ENCODE measurements around the gene TICAM2. TPM values are rescaled to one million over a fixed set of nuclear protein-coding genes. Genes with fewer than 3 reads are reported as not detected.
A peak's percentile ranks its signal among the peaks of the same experiment; 100 is the strongest.

Gene TICAM2
- total and polyA plus RNA-seq, 2 of the 8 experiments (the other 6 are each of a cell fraction or from before 2014, with no cell fraction given), result 0.02 TPM; not detected in 1

DNA sequence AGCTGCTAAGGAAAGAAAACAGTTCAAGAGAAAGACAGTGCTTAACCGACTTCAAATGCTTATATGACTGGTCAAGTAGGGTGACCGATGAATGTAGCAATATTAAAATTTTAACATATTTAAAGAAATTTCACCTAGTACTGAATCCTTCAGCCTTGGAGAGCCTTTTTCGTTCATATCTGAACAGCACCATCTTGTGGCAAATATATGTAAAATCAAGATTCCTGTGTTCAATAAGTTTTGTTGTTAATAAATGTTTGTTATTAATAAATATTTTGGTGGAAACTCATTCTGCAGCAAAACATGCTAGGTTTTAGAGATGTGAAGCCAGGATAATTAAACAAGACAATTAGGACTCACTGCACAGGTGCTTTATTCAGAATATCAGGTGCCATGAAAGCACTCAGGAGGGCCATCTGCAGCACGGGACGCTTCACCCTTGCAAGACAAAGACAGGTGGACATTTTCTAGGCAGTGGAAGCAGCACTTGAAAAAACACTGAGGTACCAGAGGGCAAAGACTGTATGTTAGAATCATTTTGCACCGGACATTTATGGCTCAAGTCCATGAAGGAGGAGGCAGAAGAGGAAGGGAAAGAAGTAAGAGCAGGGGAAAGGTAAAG is 15.6 kb downstream of the TICAM2 start:
- Histone ChIP-seq H3K56ac (replicated peaks; ENCODE audit: insufficient read length, low read depth, low read length) (no peak overlapping the region), H3K9ac (replicated peaks in 1 of 4; ENCODE audit: extremely low read depth in 1 of 4, low read depth in 3 of 4, low read length in 3 of 4) (no peak overlapping the region), H2BK5ac (ENCODE audit: low read depth, low read length) (no peak overlapping the region), H3K4me2 (ENCODE audit: insufficient read depth in 1 of 2, low read depth in 2 of 2, low read length in 2 of 2) (no peak overlapping the region), H3K23ac (ENCODE audit: insufficient read length) (no peak overlapping the region), H3K4me1 (replicated peaks in 1 of 4; ENCODE audit: control insufficient read depth in 3 of 4, insufficient read depth in 4 of 4, low read length in 3 of 4) (no peaks in the 10 kb centered on the region; a peak in 1 of 7 replicates), H3K27ac (ENCODE audit: low read depth, low read length) (no peak overlapping the region), H3K14ac (ENCODE audit: insufficient read length) (no peak overlapping the region), H2AFZ (ENCODE audit: low read length) (peak overlapping the region; percentile 54; the same call in 1 of the 2 replicates), H3K9me3 (ENCODE audit: insufficient read depth in 2 of 2, low read depth in 1 of 2, low read length in 1 of 2) (no peaks in the 10 kb centered on the region), H3K27me3 (replicated peaks in 1 of 4; ENCODE audit: control insufficient read depth in 3 of 4, extremely low read depth in 1 of 4, insufficient read depth in 3 of 4, low read length in 3 of 4) (no peaks in the 10 kb centered on the region), H3K79me1 (ENCODE audit: low read depth, low read length) (no peaks in the 10 kb centered on the region), H2BK12ac (ENCODE audit: low read depth, low read length) (no peak overlapping the region), H3K36me3 (ENCODE audit: control insufficient read depth in 2 of 4, insufficient read depth in 4 of 4, low read length in 3 of 4) (no peaks in the 10 kb centered on the region), H4K20me1 (replicated peaks in 1 of 2; ENCODE audit: control insufficient read depth in 1 of 2, insufficient read depth in 2 of 2, low read length in 2 of 2) (no peaks in the 10 kb centered on the region), H2BK15ac (ENCODE audit: low read length) (no peak overlapping the region), H2AK5ac (ENCODE audit: low read depth, low read length) (no peak overlapping the region), H3K79me2 (ENCODE audit: control insufficient read depth in 1 of 2, insufficient read depth in 2 of 2, low read length in 2 of 2) (no peaks in the 10 kb centered on the region), H3K23me2 (ENCODE audit: low read depth, low read length) (no peaks in the 10 kb centered on the region), H2BK120ac (replicated peaks; ENCODE audit: low read depth, low read length) (no peak overlapping the region), H2BK20ac (ENCODE audit: low read length) (no peak overlapping the region), H3K18ac (ENCODE audit: extremely low read depth, low read length) (no peak overlapping the region), H4K8ac (ENCODE audit: extremely low read depth, insufficient read depth, low read length) (no peak overlapping the region), H3K4ac (replicated peaks; ENCODE audit: insufficient read length, low read depth, low read length) (no peak overlapping the region), H4K91ac (replicated peaks; ENCODE audit: insufficient read length, low read length) (no peak overlapping the region), H3K4me3 (ENCODE audit: extremely low read depth in 1 of 4, insufficient read depth in 2 of 4, low read depth in 3 of 4, low read length in 4 of 4) (no peak overlapping the region), H4K5ac (ENCODE audit: insufficient read length, low read depth, low read length) (no peak overlapping the region)
- DNase-seq (ENCODE audit: low read depth in 1 of 2, low spot score in 2 of 2), result no peak
- ChIA-PET POLR2A (ENCODE audit: partially characterized antibody) (no interaction called here), CTCF (ENCODE audit: partially characterized antibody) (interaction anchor here (0.7 to 1.8 kb wide), 4 partner anchors 19 to 277 kb away, joined by 3 to 16 read pairs (median 3); no protein-coding TSS in a partner anchor)
- no peak for FAIRE-seq
- TF ChIP-seq, protein P1, sequence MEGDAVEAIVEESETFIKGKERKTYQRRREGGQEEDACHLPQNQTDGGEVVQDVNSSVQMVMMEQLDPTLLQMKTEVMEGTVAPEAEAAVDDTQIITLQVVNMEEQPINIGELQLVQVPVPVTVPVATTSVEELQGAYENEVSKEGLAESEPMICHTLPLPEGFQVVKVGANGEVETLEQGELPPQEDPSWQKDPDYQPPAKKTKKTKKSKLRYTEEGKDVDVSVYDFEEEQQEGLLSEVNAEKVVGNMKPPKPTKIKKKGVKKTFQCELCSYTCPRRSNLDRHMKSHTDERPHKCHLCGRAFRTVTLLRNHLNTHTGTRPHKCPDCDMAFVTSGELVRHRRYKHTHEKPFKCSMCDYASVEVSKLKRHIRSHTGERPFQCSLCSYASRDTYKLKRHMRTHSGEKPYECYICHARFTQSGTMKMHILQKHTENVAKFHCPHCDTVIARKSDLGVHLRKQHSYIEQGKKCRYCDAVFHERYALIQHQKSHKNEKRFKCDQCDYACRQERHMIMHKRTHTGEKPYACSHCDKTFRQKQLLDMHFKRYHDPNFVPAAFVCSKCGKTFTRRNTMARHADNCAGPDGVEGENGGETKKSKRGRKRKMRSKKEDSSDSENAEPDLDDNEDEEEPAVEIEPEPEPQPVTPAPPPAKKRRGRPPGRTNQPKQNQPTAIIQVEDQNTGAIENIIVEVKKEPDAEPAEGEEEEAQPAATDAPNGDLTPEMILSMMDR (IDR thresholded peaks at IDR 0.05; ENCODE audit: control extremely low read depth in 1 of 3, insufficient read depth in 1 of 3, low read depth in 1 of 3, low read length in 3 of 3), result peak; percentile 10 to 24 (median 24); a peak in 3 of 4 replicates
- no peak for TF ChIP-seq CHD1 (IDR thresholded peaks at IDR 0.05; ENCODE audit: low read depth, low read length)
- no peak for TF ChIP-seq HDAC2 (IDR thresholded peaks at IDR 0.05; ENCODE audit: borderline replicate concordance in 1 of 2, low read depth in 2 of 2, low read length in 2 of 2)
- TF ChIP-seq RAD21 (IDR thresholded peaks at IDR 0.05 in 1 of 2, conservative IDR thresholded peaks at IDR 0.05 in 1 of 2; ENCODE audit: low read depth in 2 of 2, low read length in 2 of 2), result peak; percentile 54 to 62
- no peak for TF ChIP-seq CHD2 (IDR thresholded peaks at IDR 0.05; ENCODE audit: low read length)
- WGBS, 2 experiments (ENCODE audit: extremely low coverage in 1 of 2, insufficient coverage in 1 of 2, insufficient read length in 1 of 2, insufficient replicate concordance in 2 of 2, low coverage in 1 of 2, low lambda C conversion rate in 2 of 2, missing lambda C conversion rate in 1 of 2), result 65% methylated on average over 6 of the region's 6 CpGs; no CpG with 5 or more reads in 1 of the 2 experiments

Measured in H1 (cell line).